Spleen (tissue), 11 donors: Measurements from ENCODE around the gene TMEM185A. TPM values are rescaled to one million over a fixed set of nuclear protein-coding genes. Genes with fewer than 3 reads are reported as not detected.
"Not testable (repeated sequence)": the region's sequence is repeated elsewhere in the genome, so short reads cannot be mapped to it uniquely, and the experiment has no call there.

ENCODE experiments used
- DNase-seq: peaks from one replicate; pipeline ENCODE4 v3.0.0-alpha.2; 2020
- H3K27ac ChIP-seq, 8 donors: fragments of 200-600 bp; sonication (generic) in 7 of 8; 1 replicate in 4 of 8; 2 replicates in 4 of 8; pipeline versions ENCODE4 v1.5.0 to v1.8.0; 2016 to 2021; ENCODE audit warnings: inconsistent platforms in 4 of 8, mild to moderate bottlenecking in 4 of 8, moderate library complexity in 1 of 8
- H3K27me3 ChIP-seq, 7 donors: fragments of 200-600 bp; sonication (generic) in 6 of 7; replicated peaks in 1 of 7; 1 replicate in 4 of 7; 2 replicates in 3 of 7; pipeline versions ENCODE4 v1.5.0 to v1.8.0; 2016 to 2021; ENCODE audit warnings: inconsistent platforms in 3 of 7, mild to moderate bottlenecking in 1 of 7
- H3K36me3 ChIP-seq, 6 donors: fragments of 200-600 bp; sonication (generic) in 5 of 6; 1 replicate in 4 of 6; 2 replicates in 2 of 6; pipeline versions ENCODE4 v1.5.0 to v1.8.0; 2016 to 2021; ENCODE audit warnings: inconsistent platforms in 2 of 6
- H3K4me1 ChIP-seq, 6 donors: fragments of 200-600 bp; sonication (generic) in 5 of 6; 1 replicate in 3 of 6; 2 replicates in 3 of 6; pipeline versions ENCODE4 v1.5.0 to v1.8.0; 2016 to 2021; ENCODE audit warnings: inconsistent platforms in 3 of 6
- H3K4me3 ChIP-seq, 8 donors: fragments of 200-600 bp; sonication (generic) in 7 of 8; 1 replicate in 4 of 8; 2 replicates in 4 of 8; pipeline versions ENCODE4 v1.5.0 to v1.8.0; 2016 to 2021; ENCODE audit warnings: inconsistent platforms in 4 of 8, mild to moderate bottlenecking in 4 of 8, moderate library complexity in 2 of 8
- H3K9me3 ChIP-seq, 8 donors: fragments of 200-600 bp; sonication (generic) in 7 of 8; 1 replicate in 4 of 8; 2 replicates in 4 of 8; pipeline versions ENCODE4 v1.5.0 to v1.8.0; 2016 to 2021; ENCODE audit warnings: inconsistent platforms in 4 of 8
- CTCF ChIP-seq, 11 experiments: fragments of 200-600 bp in 7 of 11; fragments of 450-650 bp in 4 of 11; sonication (generic) in 4 of 11; IDR thresholded peaks in 8 of 11; conservative IDR thresholded peaks in 3 of 11; 1 replicate in 7 of 11; 2 replicates in 4 of 11; pipeline versions ENCODE4 v1.4.0 to v1.8.0; 2016 to 2021; ENCODE audit warnings: antibody characterized with exemption in 11 of 11, inconsistent platforms in 4 of 11, mild to moderate bottlenecking in 1 of 11
- POLR2A ChIP-seq, 3 donors: fragments of 450-650 bp; IDR thresholded peaks; one replicate each; pipeline ENCODE4 v1.5.1; 2017; ENCODE audit warnings: antibody characterized with exemption in 3 of 3, mild to moderate bottlenecking in 1 of 3
- POLR2AphosphoS5 ChIP-seq, 3 donors: sonication (generic); formaldehyde crosslinking; IDR thresholded peaks; one replicate each; pipeline ENCODE4 v1.5.1; 2017; ENCODE audit warnings: antibody characterized with exemption in 3 of 3
- WGBS, 5 donors: extraction: QIAGEN DNeasy Blood & Tissue Kit in 3 of 5; methylation state at CpG; one replicate each; pipeline versions ENCODE4 v1.1.5 to v1.1.7; 2013 to 2018; 5-methylcytosine and 5-hydroxymethylcytosine counted together
- intact Hi-C: fragments of 100-400 bp; cut with DNase I; formaldehyde crosslinking; loops from one replicate; pipeline ENCODE4 v1.15.0; 2023; ENCODE audit warnings: low total_unique reads
- polyA plus RNA-seq, 3 donors: library from polyadenylated mRNA; stranded (reverse); fragments of 200-250 nt; gene quantifications; one replicate each; pipeline ENCODE4 v1.2.1, GENCODE V29; 2013
- total RNA-seq, 7 donors: library from RNA; depleted of rRNA in 3 of 7; stranded (reverse); fragments of >200 nt in 3 of 7; fragmentation: NEBNext Ultra II Directional in 4 of 7; extraction: Animal tissue kit (Norgen Biotek cat#: 25700) in 4 of 7; gene quantifications; one replicate each; pipeline versions ENCODE4 v1.1.0 to v1.2.1, GENCODE V29; 2016 to 2021
- donor health status: healthy with polysubstance abuse.
- donor health status: DM: no; HTN: no; CAD: no; lungs with moderate emphysema.
- donor health status: DM: no; HTN: no; CAD: no.
- donor health status: Bipolar disorder and iron deficiency.
- donor health status: healthy.
- donor health status: DM: no; HTN: no; CAD: no.
- donor health status: DM: yes; HTN: yes; CAD: no.

The TMEM185A gene
- total and polyA plus RNA-seq, 10 donors, result 11.3 to 48.3 (median 30.4) TPM

DNA sequence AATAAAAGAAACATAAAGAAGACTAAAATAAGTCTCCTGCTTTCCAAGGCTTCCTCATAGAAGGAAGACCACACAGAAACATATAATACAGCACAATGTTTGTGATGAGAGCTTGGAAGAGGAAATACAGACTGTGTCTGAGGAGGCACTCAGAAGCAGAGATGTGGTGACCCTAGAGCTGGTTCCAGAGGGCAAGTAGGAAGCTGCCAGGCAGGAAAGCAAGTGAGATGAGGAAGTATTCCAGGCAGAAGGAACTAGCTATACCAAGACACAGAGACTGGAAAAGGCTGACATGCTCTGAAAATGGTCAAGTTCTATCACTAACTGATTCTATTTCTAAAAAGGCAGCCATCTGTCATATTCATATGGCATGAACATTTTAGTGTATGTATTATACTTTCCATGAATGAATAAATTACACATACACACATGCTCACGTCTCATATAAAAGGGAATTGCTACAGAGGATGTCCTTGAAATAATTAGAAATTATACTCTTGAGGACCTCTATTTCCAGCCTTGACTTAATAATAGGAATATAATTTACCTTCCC is 19.9 kb downstream of the TMEM185A start:
- H3K27ac ChIP-seq, result no peak overlapping the region
- peaks cover 0 to 4% (median 0%) of the 10 kb centered on the region in 6 donors for H3K4me1 ChIP-seq
- no peaks in the 10 kb centered on the region for H3K27me3 ChIP-seq
- 42 to 83% (median 64%) methylated on average over 1 of the region's 1 CpG for WGBS, 5 donors
- peaks cover 0 to 26% (median 3%) of the 10 kb centered on the region in 6 donors for H3K36me3 ChIP-seq
- TF ChIP-seq POLR2A (IDR thresholded peaks at IDR 0.05), result no peak
- no peak for TF ChIP-seq CTCF (IDR thresholded peaks at IDR 0.05 in 8 of 11, conservative IDR thresholded peaks at IDR 0.05 in 3 of 11)
- no peak for TF ChIP-seq POLR2AphosphoS5 (IDR thresholded peaks at IDR 0.05)
- no peak for DNase-seq
- no peak overlapping the region for H3K4me3 ChIP-seq
- intact Hi-C loops, result no loop called here
- H3K9me3 ChIP-seq, result no peaks in the 10 kb centered on the region

GRCh38 chrX:149610511-149610910 is 21.1 kb downstream of the TMEM185A start:
- intact Hi-C loops, result no loop called here
- Histone ChIP-seq H3K27ac (no peak overlapping the region), H3K4me3 (no peak overlapping the region), H3K36me3 (peaks cover 0 to 38% (median 4%) of the 10 kb centered on the region in 6 donors), H3K9me3 (no peaks in the 10 kb centered on the region), H3K4me1 (peaks cover 0 to 4% (median 0%) of the 10 kb centered on the region in 6 donors), H3K27me3 (no peaks in the 10 kb centered on the region)
- no peak for TF ChIP-seq POLR2AphosphoS5 (IDR thresholded peaks at IDR 0.05)
- TF ChIP-seq POLR2A (IDR thresholded peaks at IDR 0.05), result no peak
- no peak for TF ChIP-seq CTCF (IDR thresholded peaks at IDR 0.05 in 8 of 11, conservative IDR thresholded peaks at IDR 0.05 in 3 of 11)
- 68 to 100% (median 97%) methylated on average over 5 of the region's 5 CpGs for WGBS, 5 donors
- no peak for DNase-seq

- Histone ChIP-seq H3K27ac (no peak overlapping the region), H3K27me3 (no peaks in the 10 kb centered on the region), H3K4me3 (no peak overlapping the region), H3K4me1 (peaks cover 0 to 4% (median 0%) of the 10 kb centered on the region in 6 donors), H3K9me3 (no peaks in the 10 kb centered on the region), H3K36me3 (peaks cover 0 to 56% (median 4%) of the 10 kb centered on the region in 6 donors)
- no peak for DNase-seq
- intact Hi-C loops, result no loop called here
- TF ChIP-seq POLR2A (IDR thresholded peaks at IDR 0.05), result no peak
- TF ChIP-seq CTCF (IDR thresholded peaks at IDR 0.05 in 8 of 11, conservative IDR thresholded peaks at IDR 0.05 in 3 of 11), result no peak
- TF ChIP-seq POLR2AphosphoS5 (IDR thresholded peaks at IDR 0.05), result no peak
These were observed 23.9 kb downstream of the TMEM185A start for GRCh38 chrX:149607699-149608098.

- H3K4me3 ChIP-seq, H3K9me3 ChIP-seq, H3K27ac ChIP-seq, DNase-seq, intact Hi-C loops, H3K4me1 ChIP-seq, H3K27me3 ChIP-seq: not testable (repeated sequence)
- WGBS, 5 donors, result 64 to 93% (median 78%) methylated on average over 7 of the region's 7 CpGs
- peaks cover 0 to 54% (median 5%) of the 10 kb centered on the region in 6 donors for H3K36me3 ChIP-seq
These were observed 26.2 kb downstream of the TMEM185A start for GRCh38 chrX:149605248-149605885.

DNA sequence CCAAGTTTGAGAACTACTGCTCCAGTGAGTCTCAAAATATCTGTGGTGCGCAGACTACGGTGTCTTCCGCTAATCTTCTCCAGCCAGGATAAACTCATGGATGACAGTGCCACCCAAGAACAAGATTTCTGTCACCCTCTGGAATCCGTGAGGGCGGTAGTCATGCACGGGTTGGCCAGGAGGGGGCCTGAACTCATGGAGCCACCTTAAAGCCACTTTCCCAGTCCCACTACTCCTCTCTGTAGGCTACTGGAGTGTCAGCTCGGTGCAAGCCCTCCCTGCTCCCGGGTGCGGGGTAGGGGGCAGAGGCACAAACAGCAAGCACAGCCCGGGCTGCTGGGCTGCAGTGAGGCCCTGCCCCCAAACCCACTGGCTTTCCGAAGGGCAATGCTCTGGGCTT is 33.0 kb downstream of the TMEM185A start:
- H3K4me3 ChIP-seq, H3K9me3 ChIP-seq, H3K27ac ChIP-seq, intact Hi-C loops, H3K4me1 ChIP-seq, DNase-seq, H3K27me3 ChIP-seq: not testable (repeated sequence)
- H3K36me3 ChIP-seq, result peaks cover 0 to 14% (median 2%) of the 10 kb centered on the region in 6 donors
- WGBS, 5 donors, result 42 to 57% (median 48%) methylated on average over 3 of the region's 11 CpGs; no CpG with 5 or more reads in 2 of the 5 donors

GRCh38 chrX:149595943-149596342 is 35.6 kb downstream of the TMEM185A start:
- H3K36me3 ChIP-seq, DNase-seq, H3K9me3 ChIP-seq, H3K4me1 ChIP-seq, H3K27ac ChIP-seq, intact Hi-C loops, H3K27me3 ChIP-seq, H3K4me3 ChIP-seq: not testable (repeated sequence)
- no CpG with 5 or more reads among the region's 7 CpGs for WGBS, 5 donors

DNA sequence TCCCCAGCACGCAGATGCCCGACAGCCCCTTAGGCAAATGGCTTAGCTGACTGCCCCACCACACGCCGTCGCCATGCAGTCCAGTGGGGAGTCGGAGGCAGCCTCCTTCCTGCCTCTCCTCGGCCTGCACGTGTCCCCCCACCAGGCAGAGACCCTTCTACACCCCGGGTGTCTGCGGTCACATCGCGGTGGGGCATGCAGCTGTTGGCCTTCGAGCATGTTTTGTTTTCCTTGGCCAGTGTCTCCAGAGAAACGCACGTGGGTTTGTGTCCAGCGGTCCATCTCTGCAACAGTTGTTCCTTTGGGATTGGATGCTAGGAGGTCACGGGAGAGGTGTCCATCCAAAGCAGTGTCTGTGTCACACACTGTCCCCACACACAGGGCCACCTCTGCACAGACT is 36.4 kb downstream of the TMEM185A start, which contains the start of gene HSFX2:
TSS of gene HSFX2 (minus strand) at position 101 of the 400 bp plus-strand sequence. CDS start 614 bp downstream, outside the sequence.
- H3K36me3 ChIP-seq, H3K27ac ChIP-seq, H3K4me1 ChIP-seq, DNase-seq, H3K4me3 ChIP-seq, H3K27me3 ChIP-seq, H3K9me3 ChIP-seq, intact Hi-C loops: not testable (repeated sequence)
- no CpG with 5 or more reads among the region's 17 CpGs for WGBS, 5 donors

DNA sequence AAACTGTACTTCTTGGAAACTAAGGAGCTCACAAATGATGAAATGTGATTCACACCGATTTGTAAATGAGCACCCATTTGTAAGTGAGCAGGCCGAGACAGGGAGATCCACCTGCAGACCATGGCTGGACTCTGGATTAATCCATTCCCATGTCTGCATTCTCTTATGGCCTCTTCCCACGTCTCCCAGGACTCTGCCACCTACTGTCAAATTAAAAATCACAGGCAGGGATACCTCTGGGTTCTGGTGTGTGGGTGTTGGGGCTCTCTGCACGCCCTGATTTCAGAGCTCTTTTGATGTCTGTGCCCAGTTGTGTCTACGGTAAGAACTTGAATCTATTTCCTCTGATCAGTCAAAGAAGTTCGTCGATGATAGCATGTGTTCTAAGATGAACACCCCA is 40.6 kb downstream of the TMEM185A start:
- H3K27me3 ChIP-seq, DNase-seq, H3K9me3 ChIP-seq, H3K27ac ChIP-seq, intact Hi-C loops, H3K4me1 ChIP-seq, H3K36me3 ChIP-seq, H3K4me3 ChIP-seq: not testable (repeated sequence)
- no CpG with 5 or more reads among the region's 7 CpGs for WGBS, 5 donors
